Ovary (tissue), 3 donors: Measurements from ENCODE around the gene CASP3.

ENCODE experiments used
- CTCF ChIP-seq, 3 donors: fragments of 450-650 bp in 2 of 3; fragments of 200-600 bp in 1 of 3; IDR thresholded peaks; one replicate each; pipeline versions ENCODE4 v1.5.1 to v1.8.0; 2016 to 2022; ENCODE audit warnings: antibody characterized with exemption in 3 of 3, mild to moderate bottlenecking in 1 of 3
- EP300 ChIP-seq: sonication (generic); formaldehyde crosslinking; IDR thresholded peaks from one replicate; pipeline ENCODE4 v1.6.1; 2017; ENCODE audit warnings: antibody characterized with exemption
- POLR2A ChIP-seq: fragments of 450-650 bp; IDR thresholded peaks from one replicate; pipeline ENCODE4 v1.6.1; 2017; ENCODE audit warnings: antibody characterized with exemption, mild to moderate bottlenecking, moderate library complexity
- donor health status: DM: no; HTN: no; CAD: no.

GRCh38 chr4:184669251-184669650 is 20.0 kb upstream of the CASP3 start:
- TF ChIP-seq CTCF (IDR thresholded peaks at IDR 0.05) (no peak), POLR2A (no peak), EP300 (no peak)
